ENCODE results near the gene FOXJ2.
"Not testable (repeated sequence)": the region's sequence is repeated elsewhere in the genome, so short reads cannot be mapped to it uniquely, and the experiment has no call there.

FOXJ2 gene

GRCh38 chr12:8031017-8031416 is 1.5 kb upstream of the FOXJ2 start:
- H3K27ac ChIP-seq (ENCODE audit: low read depth, low read length); H3K4me3 ChIP-seq (ENCODE audit: low read length); H3K9ac ChIP-seq (ENCODE audit: low read depth, low read length); H3K27me3 ChIP-seq (ENCODE audit: insufficient read depth, low read length); H3K9me3 ChIP-seq (ENCODE audit: insufficient read depth, low read depth, low read length); H3K36me3 ChIP-seq (ENCODE audit: insufficient read depth, low read length): not testable (repeated sequence)
- peaks cover 31% of the 10 kb centered on the region for H3K4me1 ChIP-seq (ENCODE audit: insufficient read depth, low read length)
- 91% methylated on average over 23 of the region's 23 CpGs for WGBS

- Histone ChIP-seq H3K9me3 (ENCODE audit: insufficient read depth, low read depth, low read length) (no peaks in the 10 kb centered on the region), H3K4me3 (ENCODE audit: low read length) (peak overlapping the region; percentile 78), H3K27me3 (ENCODE audit: insufficient read depth, low read length) (no peaks in the 10 kb centered on the region), H3K27ac (ENCODE audit: low read depth, low read length) (no peak overlapping the region; the same call in 1 of the 2 replicates), H3K36me3 (ENCODE audit: insufficient read depth, low read length) (no peaks in the 10 kb centered on the region), H3K9ac (ENCODE audit: low read depth, low read length) (peak overlapping the region; percentile 56; the same call in 1 of the 2 replicates), H3K4me1 (ENCODE audit: insufficient read depth, low read length) (peaks cover 31% of the 10 kb centered on the region)
- 62% methylated on average over 4 of the region's 5 CpGs for WGBS
Measured at GRCh38 chr12:8031872-8032241, 659 bp upstream of the FOXJ2 start.

- WGBS, result 16% methylated on average over 13 of the region's 17 CpGs
- Histone ChIP-seq H3K4me1 (ENCODE audit: insufficient read depth, low read length) (peaks cover 39% of the 10 kb centered on the region), H3K27me3 (ENCODE audit: insufficient read depth, low read length) (no peaks in the 10 kb centered on the region), H3K36me3 (ENCODE audit: insufficient read depth, low read length) (no peaks in the 10 kb centered on the region), H3K9ac (ENCODE audit: low read depth, low read length) (peak overlapping the region; percentile 81), H3K9me3 (ENCODE audit: insufficient read depth, low read depth, low read length) (no peaks in the 10 kb centered on the region), H3K27ac (ENCODE audit: low read depth, low read length) (peak overlapping the region; percentile 78), H3K4me3 (ENCODE audit: low read length) (peak overlapping the region; percentile 78)
Measured at GRCh38 chr12:8033153-8034044, 883 bp downstream of the FOXJ2 start.

GRCh38 chr12:8034802-8035201 is 2.3 kb downstream of the FOXJ2 start:
- Histone ChIP-seq H3K27ac (ENCODE audit: low read depth, low read length) (no peak overlapping the region), H3K4me3 (ENCODE audit: low read length) (peak overlapping the region; percentile 78; the same call in 1 of the 2 replicates), H3K9ac (ENCODE audit: low read depth, low read length) (no peak overlapping the region), H3K27me3 (ENCODE audit: insufficient read depth, low read length) (no peaks in the 10 kb centered on the region), H3K4me1 (ENCODE audit: insufficient read depth, low read length) (peaks cover 50% of the 10 kb centered on the region), H3K9me3 (ENCODE audit: insufficient read depth, low read depth, low read length) (no peaks in the 10 kb centered on the region), H3K36me3 (ENCODE audit: insufficient read depth, low read length) (peaks cover 2% of the 10 kb centered on the region; the same call in 1 of the 2 replicates)

- Histone ChIP-seq H3K27ac (ENCODE audit: low read depth, low read length) (no peak overlapping the region), H3K9ac (ENCODE audit: low read depth, low read length) (no peak overlapping the region), H3K4me3 (ENCODE audit: low read length) (no peak overlapping the region; the same call in 1 of the 2 replicates), H3K9me3 (ENCODE audit: insufficient read depth, low read depth, low read length) (no peaks in the 10 kb centered on the region), H3K27me3 (ENCODE audit: insufficient read depth, low read length) (no peaks in the 10 kb centered on the region), H3K36me3 (ENCODE audit: insufficient read depth, low read length) (peaks cover 5% of the 10 kb centered on the region; the same call in 1 of the 2 replicates), H3K4me1 (ENCODE audit: insufficient read depth, low read length) (peaks cover 50% of the 10 kb centered on the region)
- WGBS, result 76% methylated on average over 5 of the region's 5 CpGs
Measured at GRCh38 chr12:8035440-8036010, 3.0 kb downstream of the FOXJ2 start.

GRCh38 chr12:8036346-8036745 is 3.8 kb downstream of the FOXJ2 start:
- WGBS, result 88% methylated on average over 8 of the region's 8 CpGs
- no peak overlapping the region for H3K27ac ChIP-seq (ENCODE audit: low read depth, low read length)

GRCh38 chr12:8037046-8037663 is 4.6 kb downstream of the FOXJ2 start:
- Histone ChIP-seq H3K27me3 (ENCODE audit: insufficient read depth, low read length) (no peaks in the 10 kb centered on the region), H3K4me3 (ENCODE audit: low read length) (no peak overlapping the region), H3K4me1 (ENCODE audit: insufficient read depth, low read length) (peaks cover 50% of the 10 kb centered on the region), H3K9ac (ENCODE audit: low read depth, low read length) (no peak overlapping the region), H3K36me3 (ENCODE audit: insufficient read depth, low read length) (peaks cover 17% of the 10 kb centered on the region), H3K27ac (ENCODE audit: low read depth, low read length) (no peak overlapping the region), H3K9me3 (ENCODE audit: insufficient read depth, low read depth, low read length) (no peaks in the 10 kb centered on the region)
- 33% methylated on average over 6 of the region's 6 CpGs for WGBS

More at GRCh38 chr12:8036346-8036745, 3.8 kb downstream of the FOXJ2 start:
- H3K9ac ChIP-seq (ENCODE audit: low read depth, low read length), result no peak overlapping the region
- H3K4me1 ChIP-seq (ENCODE audit: insufficient read depth, low read length), result peaks cover 50% of the 10 kb centered on the region
- H3K27me3 ChIP-seq (ENCODE audit: insufficient read depth, low read length), result no peaks in the 10 kb centered on the region
- H3K9me3 ChIP-seq (ENCODE audit: insufficient read depth, low read depth, low read length), result no peaks in the 10 kb centered on the region
- peaks cover 10% of the 10 kb centered on the region for H3K36me3 ChIP-seq (ENCODE audit: insufficient read depth, low read length)
- H3K4me3 ChIP-seq (ENCODE audit: low read length), result no peak overlapping the region

- Histone ChIP-seq H3K36me3 (ENCODE audit: insufficient read depth, low read length) (peaks cover 23% of the 10 kb centered on the region), H3K4me3 (ENCODE audit: low read length) (peak overlapping the region; percentile 33; the same call in 1 of the 2 replicates), H3K9me3 (ENCODE audit: insufficient read depth, low read depth, low read length) (no peaks in the 10 kb centered on the region), H3K4me1 (ENCODE audit: insufficient read depth, low read length) (peaks cover 50% of the 10 kb centered on the region), H3K9ac (ENCODE audit: low read depth, low read length) (no peak overlapping the region), H3K27ac (ENCODE audit: low read depth, low read length) (no peak overlapping the region), H3K27me3 (ENCODE audit: insufficient read depth, low read length) (no peaks in the 10 kb centered on the region)
- 64% methylated on average over 6 of the region's 6 CpGs for WGBS
Measured at GRCh38 chr12:8037947-8038346, 5.4 kb downstream of the FOXJ2 start.

GRCh38 chr12:8038659-8039114 is 6.2 kb downstream of the FOXJ2 start:
- peak overlapping the region; percentile 45; the same call in 1 of the 2 replicates for H3K27ac ChIP-seq (ENCODE audit: low read depth, low read length)
- WGBS, result 10% methylated on average over 13 of the region's 13 CpGs
- no peak overlapping the region for H3K9ac ChIP-seq (ENCODE audit: low read depth, low read length)
- H3K4me1 ChIP-seq (ENCODE audit: insufficient read depth, low read length), result peaks cover 49% of the 10 kb centered on the region
- H3K27me3 ChIP-seq (ENCODE audit: insufficient read depth, low read length), result no peaks in the 10 kb centered on the region
- H3K9me3 ChIP-seq (ENCODE audit: insufficient read depth, low read depth, low read length), result no peaks in the 10 kb centered on the region
- peaks cover 29% of the 10 kb centered on the region for H3K36me3 ChIP-seq (ENCODE audit: insufficient read depth, low read length)
- peak overlapping the region; percentile 33 for H3K4me3 ChIP-seq (ENCODE audit: low read length)

GRCh38 chr12:8040791-8041190 is 8.3 kb downstream of the FOXJ2 start:
- H3K9me3 ChIP-seq (ENCODE audit: insufficient read depth, low read depth, low read length), result no peaks in the 10 kb centered on the region
- peaks cover 28% of the 10 kb centered on the region for H3K4me1 ChIP-seq (ENCODE audit: insufficient read depth, low read length)
- no peaks in the 10 kb centered on the region for H3K27me3 ChIP-seq (ENCODE audit: insufficient read depth, low read length)
- no peak overlapping the region for H3K9ac ChIP-seq (ENCODE audit: low read depth, low read length)
- peaks cover 42% of the 10 kb centered on the region for H3K36me3 ChIP-seq (ENCODE audit: insufficient read depth, low read length)
- WGBS, result 93% methylated on average over 1 of the region's 1 CpG
- H3K27ac ChIP-seq (ENCODE audit: low read depth, low read length), result no peak overlapping the region
- H3K4me3 ChIP-seq (ENCODE audit: low read length), result no peak overlapping the region
